ENCODE results near the gene PPP1R10. TPM values are rescaled to one million over a fixed set of nuclear protein-coding genes. Genes with fewer than 3 reads are reported as not detected.

The PPP1R10 gene
- total and polyA plus RNA-seq, 2 of the 13 experiments (the other 11 are each of a cell fraction or from before 2014, with no cell fraction given): 26.3 to 38.4 TPM

DNA sequence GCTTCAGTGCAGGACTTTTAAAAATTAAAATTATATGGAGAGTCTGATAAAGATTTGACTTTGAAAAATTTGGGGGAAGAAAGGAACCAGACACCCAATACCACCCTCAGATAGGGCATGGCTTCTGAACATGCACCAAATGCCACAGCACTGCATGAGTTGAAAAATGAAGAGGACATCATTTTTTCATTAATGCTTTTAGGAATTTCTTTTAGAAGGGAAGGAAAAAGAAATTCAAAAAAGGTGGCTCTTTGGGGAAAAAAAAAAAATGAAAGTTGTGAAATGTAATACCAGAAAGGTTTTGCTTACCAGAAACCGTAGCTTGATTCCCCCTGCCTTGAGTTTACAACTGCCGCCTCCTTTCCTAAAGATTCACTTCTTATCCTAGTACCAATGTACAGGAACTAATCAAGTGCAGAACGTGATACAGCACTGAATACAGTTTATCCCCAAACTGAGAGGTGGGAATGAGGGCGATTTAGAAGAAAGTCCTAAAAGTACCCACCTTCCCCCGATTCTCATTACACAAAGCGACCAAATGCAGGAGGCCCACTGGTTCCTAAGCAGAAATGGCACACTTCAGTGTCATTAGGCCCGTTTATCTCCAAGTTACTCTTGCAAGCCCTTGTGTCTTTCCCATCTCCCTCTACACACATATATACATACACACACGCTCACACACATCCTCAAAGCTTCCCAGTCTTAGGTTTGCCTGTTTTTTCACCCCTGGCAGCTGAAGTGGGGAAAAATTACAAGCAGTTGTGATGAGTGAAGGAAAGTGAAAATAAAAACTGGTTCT lies 2.8 kb downstream of the PPP1R10 start (continued):
- peak; percentile 86; the same call in 1 of the 2 replicates for TF ChIP-seq ZBTB49 (CRISPR knock-in tag; IDR thresholded peaks at IDR 0.05; ENCODE audit: borderline replicate concordance)
- no peak for TF ChIP-seq ZNF460 (CRISPR knock-in tag; IDR thresholded peaks at IDR 0.05; ENCODE audit: borderline replicate concordance)
- TF ChIP-seq MAF1 (CRISPR knock-in tag; IDR thresholded peaks at IDR 0.05; ENCODE audit: borderline replicate concordance): no peak; the same call in 1 of the 2 replicates
- no peak for TF ChIP-seq ATF3 (CRISPR knock-in tag; IDR thresholded peaks at IDR 0.05)
- TF ChIP-seq ZNF652 (CRISPR knock-in tag; IDR thresholded peaks at IDR 0.05; ENCODE audit: borderline replicate concordance, low read depth): no peak
- TF ChIP-seq BORCS8-MEF2B (CRISPR knock-in tag; IDR thresholded peaks at IDR 0.05): peak; percentile 32; the same call in 1 of the 2 replicates
- TF ChIP-seq KDM4B (CRISPR knock-in tag; IDR thresholded peaks at IDR 0.05): no peak
- peak; percentile 7; the same call in 1 of the 2 replicates for TF ChIP-seq ZNF816 (CRISPR knock-in tag; IDR thresholded peaks at IDR 0.05; ENCODE audit: borderline replicate concordance)
- TF ChIP-seq PHF8 (CRISPR knock-in tag; IDR thresholded peaks at IDR 0.05): peak; percentile 40
- no peak for TF ChIP-seq CREB1 (IDR thresholded peaks at IDR 0.05)
- TF ChIP-seq CREB1 (CRISPR knock-in tag; IDR thresholded peaks at IDR 0.05): 0 out of 2 replicates have a peak, but pooled peaks have one; percentile 11
- no peak; the same call in 1 of the 2 replicates for TF ChIP-seq TGIF2 (CRISPR knock-in tag; IDR thresholded peaks at IDR 0.05)
- no peak for TF ChIP-seq ISL2 (CRISPR knock-in tag; IDR thresholded peaks at IDR 0.05)
- TF ChIP-seq ZNF572 (CRISPR knock-in tag; IDR thresholded peaks at IDR 0.05): no peak
- no peak for TF ChIP-seq ZBTB7B (CRISPR knock-in tag; IDR thresholded peaks at IDR 0.05)
- TF ChIP-seq, protein P1, sequence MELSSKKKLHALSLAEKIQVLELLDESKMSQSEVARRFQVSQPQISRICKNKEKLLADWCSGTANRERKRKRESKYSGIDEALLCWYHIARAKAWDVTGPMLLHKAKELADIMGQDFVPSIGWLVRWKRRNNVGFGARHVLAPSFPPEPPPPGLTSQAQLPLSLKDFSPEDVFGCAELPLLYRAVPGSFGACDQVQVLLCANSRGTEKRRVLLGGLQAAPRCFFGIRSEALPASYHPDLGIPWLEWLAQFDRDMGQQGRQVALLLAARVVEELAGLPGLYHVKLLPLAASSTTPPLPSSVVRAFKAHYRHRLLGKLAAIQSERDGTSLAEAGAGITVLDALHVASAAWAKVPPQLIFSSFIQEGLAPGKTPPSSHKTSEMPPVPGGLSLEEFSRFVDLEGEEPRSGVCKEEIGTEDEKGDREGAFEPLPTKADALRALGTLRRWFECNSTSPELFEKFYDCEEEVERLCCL (CRISPR knock-in tag; IDR thresholded peaks at IDR 0.05; ENCODE audit: borderline replicate concordance): no peak
- no peak for TF ChIP-seq ZNF280D (CRISPR knock-in tag; IDR thresholded peaks at IDR 0.05)
- no peak; the same call in 1 of the 2 replicates for TF ChIP-seq ZSCAN31 (CRISPR knock-in tag; IDR thresholded peaks at IDR 0.05; ENCODE audit: low read depth)
- TF ChIP-seq RAD51 (IDR thresholded peaks at IDR 0.05; ENCODE audit: borderline replicate concordance): no peak
- peak; percentile 0 for TF ChIP-seq RBFOX2 (IDR thresholded peaks at IDR 0.05; ENCODE audit: low read depth, low read length)
- TF ChIP-seq IKZF4 (CRISPR knock-in tag; IDR thresholded peaks at IDR 0.05; ENCODE audit: borderline replicate concordance, low read depth, not compliant biosample characterization): no peak
- TF ChIP-seq HHEX (CRISPR knock-in tag; IDR thresholded peaks at IDR 0.05): no peak
- TF ChIP-seq RBM39 (IDR thresholded peaks at IDR 0.05; ENCODE audit: low read depth, low read length, poor library complexity, severe bottlenecking): no peak
- no peak for TF ChIP-seq PHB2 (IDR thresholded peaks at IDR 0.05; ENCODE audit: partially characterized antibody)
